ENCODE results near the gene KIZ.

KIZ gene

DNA sequence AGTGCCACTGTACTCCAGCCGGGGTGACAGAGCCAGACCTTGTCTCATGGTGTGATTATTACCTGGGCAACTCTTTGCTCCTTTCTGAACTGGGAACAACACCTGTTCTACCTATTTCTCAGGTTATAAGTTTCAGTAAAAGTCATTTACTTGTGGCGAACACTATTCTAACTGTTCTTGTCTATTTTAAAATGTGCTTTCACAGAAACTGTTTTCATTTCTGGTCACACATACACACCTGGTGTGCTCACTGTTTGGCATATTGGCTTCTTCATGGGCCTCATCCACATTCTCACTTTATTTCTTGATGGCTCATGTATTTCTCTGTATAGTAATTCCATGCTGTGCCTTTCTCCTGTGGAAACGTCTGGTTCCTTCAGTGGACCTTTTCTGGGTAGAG lies 146.8 kb downstream of the KIZ start:
- Histone ChIP-seq H3K27ac (ENCODE audit: low read length) (no peak overlapping the region), H3K9me3 (ENCODE audit: control insufficient read depth in 1 of 2, low read length in 2 of 2) (peaks cover 0 to 9% of the 10 kb centered on the region in 2 donors), H3K4me3 (ENCODE audit: low read depth in 1 of 2, low read length in 2 of 2) (no peak overlapping the region), H3K4me1 (ENCODE audit: control insufficient read depth in 1 of 2, insufficient read depth in 2 of 2, low read length in 2 of 2) (no peaks in the 10 kb centered on the region), H3K27me3 (ENCODE audit: low read depth, low read length) (no peaks in the 10 kb centered on the region), H3K36me3 (ENCODE audit: control insufficient read depth in 1 of 2, insufficient read depth in 2 of 2, low read length in 2 of 2) (no peaks in the 10 kb centered on the region)

DNA sequence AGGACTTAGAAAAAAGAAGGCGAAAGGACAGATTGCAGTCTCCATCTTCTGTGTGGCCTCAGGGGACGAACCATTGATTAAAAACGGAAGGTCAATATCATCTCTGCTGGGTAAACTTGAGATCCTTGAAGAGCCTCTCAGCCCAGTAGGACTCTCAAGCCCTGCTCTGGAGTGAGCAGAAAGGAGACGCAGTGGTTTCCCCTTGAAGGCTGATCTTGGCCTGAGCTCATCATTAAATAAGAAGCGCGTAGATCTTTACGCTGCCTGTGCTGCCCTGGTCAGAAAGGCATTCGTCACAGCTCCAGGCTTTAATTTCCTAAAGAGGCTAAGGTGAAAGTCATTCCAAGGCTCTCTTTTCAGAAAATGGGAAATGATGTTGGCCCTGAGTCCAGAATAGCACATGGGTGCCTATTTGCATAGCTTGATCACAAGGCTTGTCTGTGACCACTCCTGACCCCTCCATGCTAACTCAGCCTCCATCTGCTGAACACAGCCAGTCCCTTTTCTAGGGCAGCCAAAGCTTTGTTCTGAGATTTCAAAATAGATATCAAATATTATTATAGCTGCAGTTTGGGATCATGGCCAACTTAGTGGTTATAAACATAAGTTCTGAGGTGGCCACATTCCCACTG lies 148.0 kb downstream of the KIZ start:
- Histone ChIP-seq H3K27ac (ENCODE audit: low read length) (no peak overlapping the region), H3K27me3 (ENCODE audit: low read depth, low read length) (no peaks in the 10 kb centered on the region)

DNA sequence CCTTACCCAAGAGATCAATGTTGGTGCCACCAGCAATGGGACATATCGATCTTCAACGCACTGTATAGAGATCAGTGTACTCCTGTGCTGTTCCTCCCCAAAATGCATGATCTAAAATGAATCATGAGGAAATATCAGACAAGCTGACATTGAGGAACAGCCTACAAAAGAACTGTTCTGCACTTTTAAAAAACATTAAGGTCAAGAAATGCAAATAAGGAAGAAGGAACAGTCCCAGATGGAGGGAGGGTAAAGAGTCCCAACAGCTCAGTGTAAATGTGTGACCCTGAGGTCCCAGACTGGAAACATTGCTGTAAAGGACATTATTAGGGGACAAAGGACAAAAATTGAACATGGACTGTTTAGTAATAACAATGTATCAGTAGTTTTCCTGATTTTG lies 152.9 kb downstream of the KIZ start:
- H3K27me3 ChIP-seq (ENCODE audit: low read depth, low read length), result no peaks in the 10 kb centered on the region
- H3K36me3 ChIP-seq (ENCODE audit: control insufficient read depth in 1 of 2, insufficient read depth in 2 of 2, low read length in 2 of 2), result no peaks in the 10 kb centered on the region
- no peak overlapping the region for H3K27ac ChIP-seq (ENCODE audit: low read length)
- no peaks in the 10 kb centered on the region for H3K9me3 ChIP-seq (ENCODE audit: control insufficient read depth in 1 of 2, low read length in 2 of 2)
- H3K4me3 ChIP-seq (ENCODE audit: low read depth in 1 of 2, low read length in 2 of 2), result no peak overlapping the region
- no peaks in the 10 kb centered on the region for H3K4me1 ChIP-seq (ENCODE audit: control insufficient read depth in 1 of 2, insufficient read depth in 2 of 2, low read length in 2 of 2)

More for the DNA sequence above, 148.0 kb downstream of the KIZ start:
- Histone ChIP-seq H3K4me1 (ENCODE audit: control insufficient read depth in 1 of 2, insufficient read depth in 2 of 2, low read length in 2 of 2) (no peaks in the 10 kb centered on the region), H3K9me3 (ENCODE audit: control insufficient read depth in 1 of 2, low read length in 2 of 2) (peaks cover 0 to 9% of the 10 kb centered on the region in 2 donors), H3K36me3 (ENCODE audit: control insufficient read depth in 1 of 2, insufficient read depth in 2 of 2, low read length in 2 of 2) (no peaks in the 10 kb centered on the region), H3K4me3 (ENCODE audit: low read depth in 1 of 2, low read length in 2 of 2) (no peak overlapping the region)

DNA sequence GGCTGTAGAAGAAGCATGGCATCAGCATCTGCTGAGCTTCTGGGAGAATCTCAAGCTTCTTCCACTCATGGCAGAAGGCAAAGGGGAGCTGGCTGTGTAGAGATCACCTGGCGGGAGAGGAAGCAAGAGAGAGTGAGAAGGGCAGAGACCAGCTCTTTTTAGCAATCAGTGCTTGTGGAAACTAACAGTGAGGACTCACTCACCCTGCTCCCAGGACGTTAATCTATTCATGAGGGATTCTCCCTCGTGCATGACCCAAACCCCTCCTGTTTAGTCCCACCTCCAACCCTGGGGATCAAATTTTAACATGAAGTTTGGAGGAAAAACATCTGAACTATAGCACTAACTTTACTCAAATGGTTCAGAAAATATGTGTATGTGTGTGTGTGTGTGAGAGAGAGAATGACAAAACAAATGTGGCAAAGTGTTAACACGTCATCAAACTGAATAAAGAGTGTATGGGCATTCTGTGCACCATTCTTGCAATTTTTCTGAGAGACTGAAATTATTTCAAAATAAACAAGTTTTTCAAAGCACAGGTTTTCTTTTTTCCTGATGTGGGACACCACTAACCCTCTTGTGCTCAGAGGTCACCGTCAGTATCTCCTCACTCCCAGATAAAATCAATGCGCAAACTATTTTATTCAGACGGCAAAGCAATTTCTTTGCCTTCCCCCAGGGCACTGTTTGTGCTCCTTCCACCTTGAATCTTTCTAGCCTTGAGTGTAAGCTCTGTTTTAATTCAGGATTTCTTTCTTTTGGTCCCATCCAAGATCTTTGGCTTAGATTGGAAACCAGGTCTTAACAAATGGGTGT lies 154.0 kb downstream of the KIZ start:
- H3K27ac ChIP-seq (ENCODE audit: low read length), result no peak overlapping the region
- H3K27me3 ChIP-seq (ENCODE audit: low read depth, low read length), result no peaks in the 10 kb centered on the region
- no peak overlapping the region for H3K4me3 ChIP-seq (ENCODE audit: low read depth in 1 of 2, low read length in 2 of 2)

DNA sequence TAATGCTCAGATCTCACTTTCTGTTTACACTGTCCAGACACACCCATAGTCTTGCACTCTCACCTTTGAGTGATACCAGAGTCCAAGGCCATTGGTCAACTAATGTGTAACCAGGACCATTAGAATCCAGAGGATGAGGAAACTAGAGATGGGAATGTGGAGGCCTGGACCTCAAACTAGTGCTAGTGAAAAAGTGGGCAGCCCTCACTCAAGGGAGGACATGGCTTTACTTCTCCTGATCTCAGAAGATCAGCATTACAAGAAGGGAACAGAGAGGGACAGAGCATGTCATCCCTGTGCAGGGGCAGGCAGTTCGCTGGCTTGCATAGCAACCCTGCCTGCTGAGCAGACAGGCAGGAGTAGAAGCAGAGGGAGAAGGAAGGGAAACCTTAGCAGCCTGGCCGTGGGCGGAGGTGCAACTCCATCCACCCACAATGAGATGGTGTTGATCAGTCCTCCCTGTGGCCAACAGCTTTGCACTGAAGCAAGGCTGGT lies 154.7 kb downstream of the KIZ start:
- no peaks in the 10 kb centered on the region for H3K9me3 ChIP-seq (ENCODE audit: control insufficient read depth in 1 of 2, low read length in 2 of 2)
- H3K27me3 ChIP-seq (ENCODE audit: low read depth, low read length), result no peaks in the 10 kb centered on the region
- H3K4me3 ChIP-seq (ENCODE audit: low read depth in 1 of 2, low read length in 2 of 2), result no peak overlapping the region
- H3K4me1 ChIP-seq (ENCODE audit: control insufficient read depth in 1 of 2, insufficient read depth in 2 of 2, low read length in 2 of 2), result no peaks in the 10 kb centered on the region
- no peaks in the 10 kb centered on the region for H3K36me3 ChIP-seq (ENCODE audit: control insufficient read depth in 1 of 2, insufficient read depth in 2 of 2, low read length in 2 of 2)
- H3K27ac ChIP-seq (ENCODE audit: low read length), result no peak overlapping the region

More for the DNA sequence above, 154.0 kb downstream of the KIZ start:
- no peaks in the 10 kb centered on the region for H3K9me3 ChIP-seq (ENCODE audit: control insufficient read depth in 1 of 2, low read length in 2 of 2)
- no peaks in the 10 kb centered on the region for H3K4me1 ChIP-seq (ENCODE audit: control insufficient read depth in 1 of 2, insufficient read depth in 2 of 2, low read length in 2 of 2)
- no peaks in the 10 kb centered on the region for H3K36me3 ChIP-seq (ENCODE audit: control insufficient read depth in 1 of 2, insufficient read depth in 2 of 2, low read length in 2 of 2)

DNA sequence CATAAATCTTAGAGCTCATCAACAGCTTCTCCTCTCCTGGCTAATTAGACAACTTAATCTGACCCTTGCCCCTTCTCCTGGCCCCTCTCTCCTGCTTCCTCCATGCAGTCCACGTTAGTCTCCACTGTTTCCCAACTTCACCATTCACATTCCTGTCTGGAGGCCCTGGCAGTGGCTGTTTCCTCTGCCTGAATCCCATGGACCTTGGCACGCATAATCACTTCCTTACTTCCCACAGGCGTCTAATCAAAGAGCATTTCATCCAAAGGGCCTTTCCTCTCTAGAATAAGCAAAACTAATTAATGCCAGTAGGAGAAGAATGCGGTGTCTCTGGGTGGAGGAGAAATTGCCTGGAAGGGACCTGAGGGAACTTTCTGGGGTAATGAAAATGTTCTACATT lies 160.9 kb downstream of the KIZ start:
- no peaks in the 10 kb centered on the region for H3K27me3 ChIP-seq (ENCODE audit: low read depth, low read length)
- no peaks in the 10 kb centered on the region for H3K9me3 ChIP-seq (ENCODE audit: control insufficient read depth in 1 of 2, low read length in 2 of 2)
- no peaks in the 10 kb centered on the region for H3K36me3 ChIP-seq (ENCODE audit: control insufficient read depth in 1 of 2, insufficient read depth in 2 of 2, low read length in 2 of 2)
- no peak overlapping the region for H3K27ac ChIP-seq (ENCODE audit: low read length)
- no peaks in the 10 kb centered on the region for H3K4me1 ChIP-seq (ENCODE audit: control insufficient read depth in 1 of 2, insufficient read depth in 2 of 2, low read length in 2 of 2)
- H3K4me3 ChIP-seq (ENCODE audit: low read depth in 1 of 2, low read length in 2 of 2), result no peak overlapping the region

DNA sequence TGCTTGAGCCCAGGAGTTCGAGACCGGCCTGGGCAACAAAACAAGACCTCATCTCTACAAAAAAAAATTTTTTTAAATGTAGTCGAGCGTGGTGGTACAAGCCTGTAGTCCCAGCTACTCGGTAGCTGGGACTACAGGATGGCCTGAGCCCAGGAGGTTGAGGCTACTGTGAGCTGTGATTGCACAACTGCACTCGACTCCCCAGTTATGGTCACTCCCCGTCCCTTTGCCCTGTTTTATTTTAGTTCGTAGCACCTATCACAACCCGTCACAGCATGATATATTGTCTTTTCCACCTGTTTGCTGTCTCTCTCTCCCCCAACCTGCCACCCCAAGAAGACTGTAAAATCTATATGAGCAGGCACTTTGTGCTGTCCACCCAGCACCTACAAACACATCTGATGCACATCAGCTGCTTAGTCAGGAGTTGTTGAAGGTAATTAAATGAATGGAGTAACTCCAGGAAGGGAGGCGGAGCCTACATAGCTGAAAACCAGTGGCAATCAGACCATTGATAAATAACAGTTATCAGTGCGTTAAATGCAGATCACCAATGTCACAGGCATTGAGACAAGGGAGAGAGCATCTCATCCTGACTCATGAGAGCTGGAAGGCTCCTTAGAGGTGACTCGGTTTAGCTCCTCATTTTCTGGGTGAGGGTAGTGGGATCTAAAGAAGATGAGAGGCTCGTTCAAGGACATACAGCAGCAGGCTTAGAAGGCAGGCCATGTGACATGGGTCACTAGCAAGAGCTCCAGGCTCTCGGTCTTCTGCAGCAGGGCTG lies 162.9 kb downstream of the KIZ start:
- Histone ChIP-seq H3K4me3 (ENCODE audit: low read depth in 1 of 2, low read length in 2 of 2) (no peak overlapping the region), H3K36me3 (ENCODE audit: control insufficient read depth in 1 of 2, insufficient read depth in 2 of 2, low read length in 2 of 2) (no peaks in the 10 kb centered on the region), H3K27ac (ENCODE audit: low read length) (no peak overlapping the region), H3K4me1 (ENCODE audit: control insufficient read depth in 1 of 2, insufficient read depth in 2 of 2, low read length in 2 of 2) (no peaks in the 10 kb centered on the region), H3K9me3 (ENCODE audit: control insufficient read depth in 1 of 2, low read length in 2 of 2) (no peaks in the 10 kb centered on the region), H3K27me3 (ENCODE audit: low read depth, low read length) (no peaks in the 10 kb centered on the region)

DNA sequence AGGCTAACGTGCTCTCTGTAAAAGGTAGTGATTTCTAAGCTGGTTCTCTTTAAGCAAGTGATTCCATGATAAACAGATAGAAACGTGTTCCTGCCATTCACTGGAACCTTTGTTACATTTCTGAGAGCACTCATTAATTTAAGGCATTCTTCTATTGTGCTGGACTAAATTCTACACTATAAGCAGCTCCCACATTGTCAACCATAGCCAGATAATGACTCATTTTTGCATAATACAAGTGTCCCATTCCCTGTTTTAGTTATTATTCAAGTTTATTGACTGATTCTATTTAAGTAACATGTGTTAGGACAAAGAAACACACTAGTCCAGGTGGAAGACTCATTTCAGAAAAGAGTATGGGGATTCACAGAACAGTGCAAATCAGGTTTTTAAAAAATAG lies 163.8 kb downstream of the KIZ start:
- Histone ChIP-seq H3K27me3 (ENCODE audit: low read depth, low read length) (no peaks in the 10 kb centered on the region), H3K4me1 (ENCODE audit: control insufficient read depth in 1 of 2, insufficient read depth in 2 of 2, low read length in 2 of 2) (no peaks in the 10 kb centered on the region), H3K9me3 (ENCODE audit: control insufficient read depth in 1 of 2, low read length in 2 of 2) (no peaks in the 10 kb centered on the region), H3K36me3 (ENCODE audit: control insufficient read depth in 1 of 2, insufficient read depth in 2 of 2, low read length in 2 of 2) (no peaks in the 10 kb centered on the region), H3K4me3 (ENCODE audit: low read depth in 1 of 2, low read length in 2 of 2) (no peak overlapping the region), H3K27ac (ENCODE audit: low read length) (no peak overlapping the region)

DNA sequence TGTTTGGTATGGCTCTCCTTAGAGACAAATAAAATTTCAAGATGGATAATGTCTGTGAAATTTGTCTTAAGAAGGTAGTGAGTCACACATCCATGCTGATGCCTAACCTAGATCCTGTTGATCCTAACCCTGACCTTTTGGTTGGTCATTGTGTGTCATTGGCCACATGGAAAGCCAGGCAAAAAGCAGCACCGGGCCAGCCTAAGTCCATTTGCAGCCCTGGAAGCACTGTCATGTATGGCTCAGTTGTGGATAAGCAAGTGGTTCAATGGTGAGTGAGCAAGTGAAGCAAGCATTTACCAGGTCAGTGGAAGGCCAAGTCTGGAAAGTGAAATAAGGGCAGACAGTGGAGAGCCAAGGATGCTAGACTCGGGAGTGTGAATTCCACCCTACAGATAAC lies 165.1 kb downstream of the KIZ start:
- Histone ChIP-seq H3K36me3 (ENCODE audit: control insufficient read depth in 1 of 2, insufficient read depth in 2 of 2, low read length in 2 of 2) (no peaks in the 10 kb centered on the region), H3K27ac (ENCODE audit: low read length) (no peak overlapping the region), H3K4me3 (ENCODE audit: low read depth in 1 of 2, low read length in 2 of 2) (no peak overlapping the region), H3K4me1 (ENCODE audit: control insufficient read depth in 1 of 2, insufficient read depth in 2 of 2, low read length in 2 of 2) (no peaks in the 10 kb centered on the region), H3K9me3 (ENCODE audit: control insufficient read depth in 1 of 2, low read length in 2 of 2) (no peaks in the 10 kb centered on the region), H3K27me3 (ENCODE audit: low read depth, low read length) (no peaks in the 10 kb centered on the region)

DNA sequence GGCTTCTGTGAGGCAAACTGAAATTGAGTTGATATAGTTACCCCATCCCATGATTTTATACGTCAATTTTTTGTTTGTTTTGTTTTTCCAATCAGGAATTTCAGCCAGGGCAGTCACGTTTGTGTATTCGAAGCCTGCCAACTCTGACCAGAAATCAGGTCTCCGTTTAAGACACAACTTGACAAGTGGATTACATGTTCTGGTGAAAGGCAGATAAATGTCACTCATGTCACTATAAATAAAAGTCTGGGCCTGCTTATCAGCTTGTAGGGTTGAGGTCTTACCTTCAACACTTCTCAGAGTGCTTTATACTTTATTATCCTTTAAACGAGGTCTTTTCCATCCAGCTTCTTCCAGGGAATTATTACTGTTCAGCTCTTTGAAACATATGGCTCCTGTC lies 168.9 kb downstream of the KIZ start:
- Histone ChIP-seq H3K27ac (ENCODE audit: low read length) (no peak overlapping the region), H3K27me3 (ENCODE audit: low read depth, low read length) (no peaks in the 10 kb centered on the region), H3K4me3 (ENCODE audit: low read depth in 1 of 2, low read length in 2 of 2) (no peak overlapping the region), H3K36me3 (ENCODE audit: control insufficient read depth in 1 of 2, insufficient read depth in 2 of 2, low read length in 2 of 2) (no peaks in the 10 kb centered on the region), H3K9me3 (ENCODE audit: control insufficient read depth in 1 of 2, low read length in 2 of 2) (no peaks in the 10 kb centered on the region), H3K4me1 (ENCODE audit: control insufficient read depth in 1 of 2, insufficient read depth in 2 of 2, low read length in 2 of 2) (no peaks in the 10 kb centered on the region)

Measured in muscle layer of duodenum (tissue), 2 donors.